Prostate gland (tissue), 2 donors: Measurements from ENCODE around the gene PPP1R13B. TPM values are rescaled to one million over a fixed set of nuclear protein-coding genes. Genes with fewer than 3 reads are reported as not detected.

Experiments used
- DNase-seq: peaks from one replicate; pipeline ENCODE4 v3.0.0-alpha.2; 2019; ENCODE audit warnings: low spot score
- H3K27ac ChIP-seq, 2 donors: fragments of 200-600 bp; sonication (generic); 2 replicates each; pipeline ENCODE4 v1.5.1; 2017 to 2019
- H3K27me3 ChIP-seq: fragments of 200-600 bp; sonication (generic); replicated peaks from 2 replicates; pipeline ENCODE4 v1.5.1; 2019; ENCODE audit not compliant: insufficient read depth
- H3K36me3 ChIP-seq, 2 donors: fragments of 200-600 bp; sonication (generic); 1 replicate in 1 of 2; 2 replicates in 1 of 2; pipeline versions ENCODE4 v1.5.1 to v1.8.1; 2017 to 2019
- H3K4me1 ChIP-seq: fragments of 200-600 bp; sonication (generic); replicated peaks from 2 replicates; pipeline ENCODE4 v1.5.1; 2019
- H3K4me3 ChIP-seq, 2 donors: fragments of 200-600 bp; sonication (generic); 2 replicates each; pipeline ENCODE4 v1.5.1; 2017 to 2019
- H3K9me3 ChIP-seq: fragments of 200-600 bp; sonication (generic); 2 replicates; pipeline ENCODE4 v1.5.1; 2017
- POLR2A ChIP-seq: fragments of 450-650 bp; IDR thresholded peaks from one replicate; pipeline ENCODE4 v1.6.1; 2016; ENCODE audit warnings: antibody characterized with exemption, mild to moderate bottlenecking
- POLR2AphosphoS5 ChIP-seq: sonication (generic); formaldehyde crosslinking; IDR thresholded peaks from one replicate; pipeline ENCODE4 v1.6.1; 2017; ENCODE audit warnings: antibody characterized with exemption
- WGBS: methylation state at CpG from one replicate; pipeline ENCODE4 v1.1.5; 2018; 5-methylcytosine and 5-hydroxymethylcytosine counted together
- intact Hi-C: fragments of 100-400 bp; cut with DNase I; formaldehyde crosslinking; loops from one replicate; pipeline ENCODE4 v1.14.2; 2022
- total RNA-seq, 2 donors: library from RNA; depleted of rRNA; stranded (reverse); fragments of >200 nt; gene quantifications; one replicate each; pipeline ENCODE4 v1.1.0, GENCODE V29; 2016
- TF ChIP-seq, protein P1 (sequence below), 4 experiments: fragments of 200-600 bp in 2 of 4; fragments of 450-650 bp in 2 of 4; sonication (generic) in 2 of 4; IDR thresholded peaks; 1 replicate in 3 of 4; 2 replicates in 1 of 4; pipeline ENCODE4 v1.5.1; 2016 to 2019; ENCODE audit warnings: antibody characterized with exemption in 4 of 4, mild to moderate bottlenecking in 2 of 4, moderate library complexity in 2 of 4

PPP1R13B gene
- total RNA-seq, 2 donors from 2014 or later, result 48.2 to 64.6 TPM

DNA sequence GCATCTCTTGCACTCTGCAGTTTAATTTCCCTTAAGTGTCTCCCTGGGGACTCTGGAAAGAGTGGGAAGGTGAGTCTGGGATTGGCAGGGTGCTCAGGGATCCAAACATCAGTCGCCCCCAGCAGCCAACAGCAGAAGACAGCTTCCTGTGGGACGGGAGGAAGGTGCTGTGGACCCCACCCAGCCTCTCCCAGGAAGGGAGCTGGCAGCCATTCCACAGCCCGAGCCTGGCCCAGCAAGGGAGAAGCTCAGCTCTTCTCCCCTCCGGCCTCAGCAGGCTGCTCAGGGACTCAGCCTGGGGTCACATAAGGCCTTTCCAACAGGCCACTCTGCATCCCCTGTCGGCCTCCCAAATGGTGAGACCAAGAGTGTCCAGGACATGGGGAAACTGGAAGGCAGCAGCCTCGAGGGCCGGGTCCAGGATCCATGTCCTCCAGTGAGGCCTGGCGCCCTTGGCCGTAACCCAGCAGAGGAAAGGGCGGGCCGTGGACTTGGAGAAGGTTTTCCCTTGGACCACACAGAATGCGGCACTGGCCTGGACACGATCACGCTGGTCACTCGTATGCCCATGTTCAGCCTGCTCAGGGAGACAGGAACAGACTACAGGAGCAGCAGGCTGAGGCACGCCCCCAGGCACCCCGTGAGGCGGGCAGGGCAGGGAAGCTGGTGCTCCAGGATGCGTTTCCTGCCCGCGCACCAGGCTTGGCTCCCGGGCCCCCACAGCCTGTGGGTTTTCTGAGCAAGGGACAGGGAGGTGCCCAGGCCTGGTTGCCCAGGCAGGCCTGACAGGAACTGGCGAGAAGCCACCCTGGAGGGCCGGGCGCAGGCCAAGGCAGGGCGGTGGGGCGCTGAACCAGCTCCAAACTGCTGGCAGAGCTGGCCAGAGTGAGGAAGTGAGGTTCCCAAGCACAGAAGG lies 135.6 kb downstream of the PPP1R13B start:
- Histone ChIP-seq H3K4me1 (peaks cover 56% of the 10 kb centered on the region), H3K9me3 (no peaks in the 10 kb centered on the region), H3K36me3 (no peaks in the 10 kb centered on the region), H3K27me3 (no peaks in the 10 kb centered on the region), H3K4me3 (no peak overlapping the region), H3K27ac (peak overlapping the region; percentile 83 to 88)
- peak; percentile 92 for DNase-seq
- peak; percentile 37 for TF ChIP-seq POLR2A
- peak; percentile 82 for TF ChIP-seq POLR2AphosphoS5
- TF ChIP-seq, protein P1, sequence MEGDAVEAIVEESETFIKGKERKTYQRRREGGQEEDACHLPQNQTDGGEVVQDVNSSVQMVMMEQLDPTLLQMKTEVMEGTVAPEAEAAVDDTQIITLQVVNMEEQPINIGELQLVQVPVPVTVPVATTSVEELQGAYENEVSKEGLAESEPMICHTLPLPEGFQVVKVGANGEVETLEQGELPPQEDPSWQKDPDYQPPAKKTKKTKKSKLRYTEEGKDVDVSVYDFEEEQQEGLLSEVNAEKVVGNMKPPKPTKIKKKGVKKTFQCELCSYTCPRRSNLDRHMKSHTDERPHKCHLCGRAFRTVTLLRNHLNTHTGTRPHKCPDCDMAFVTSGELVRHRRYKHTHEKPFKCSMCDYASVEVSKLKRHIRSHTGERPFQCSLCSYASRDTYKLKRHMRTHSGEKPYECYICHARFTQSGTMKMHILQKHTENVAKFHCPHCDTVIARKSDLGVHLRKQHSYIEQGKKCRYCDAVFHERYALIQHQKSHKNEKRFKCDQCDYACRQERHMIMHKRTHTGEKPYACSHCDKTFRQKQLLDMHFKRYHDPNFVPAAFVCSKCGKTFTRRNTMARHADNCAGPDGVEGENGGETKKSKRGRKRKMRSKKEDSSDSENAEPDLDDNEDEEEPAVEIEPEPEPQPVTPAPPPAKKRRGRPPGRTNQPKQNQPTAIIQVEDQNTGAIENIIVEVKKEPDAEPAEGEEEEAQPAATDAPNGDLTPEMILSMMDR (IDR thresholded peaks at IDR 0.05), result no peak
- 38% methylated on average over 20 of the region's 27 CpGs for WGBS
- intact Hi-C loops, result loop anchor here (10.0 kb wide), 1 partner anchor 147 kb away; the partner anchor contains the start of genes BAG5 and COA8

DNA sequence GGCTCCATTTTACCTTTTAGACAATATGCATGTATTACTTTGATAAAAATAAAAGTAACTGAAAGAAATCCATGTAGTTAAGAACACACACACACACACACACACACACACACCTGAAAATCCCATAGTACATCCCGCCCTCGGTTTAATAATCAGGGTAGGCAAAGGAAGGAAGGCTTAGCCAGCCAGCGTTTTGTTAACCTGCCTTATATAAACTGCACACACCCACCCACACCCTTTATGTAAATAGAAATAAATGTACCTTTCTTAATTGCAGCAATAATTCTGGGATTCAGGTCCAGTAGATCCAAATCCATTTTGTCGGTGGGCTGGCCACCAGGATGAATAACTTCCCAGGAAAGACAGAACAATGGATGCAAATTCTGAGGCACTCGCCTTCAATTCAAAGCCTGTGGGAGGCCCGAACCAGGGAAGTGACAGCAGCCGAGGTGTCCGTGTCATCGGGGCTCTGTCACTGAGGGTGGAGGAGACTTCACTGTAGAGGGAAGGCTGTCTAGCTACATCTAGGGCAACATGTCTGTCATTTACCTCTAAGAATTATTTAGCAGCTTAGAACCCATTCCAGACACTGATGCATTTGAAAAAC lies 136.5 kb downstream of the PPP1R13B start:
- Histone ChIP-seq H3K27ac (peak overlapping the region; percentile 83 to 88), H3K4me1 (peaks cover 63% of the 10 kb centered on the region), H3K36me3 (no peaks in the 10 kb centered on the region), H3K9me3 (no peaks in the 10 kb centered on the region), H3K4me3 (no peak overlapping the region), H3K27me3 (no peaks in the 10 kb centered on the region)
- 40% methylated on average over 9 of the region's 9 CpGs for WGBS
- TF ChIP-seq, protein P1 (IDR thresholded peaks at IDR 0.05), result no peak
- peak; percentile 63 for TF ChIP-seq POLR2AphosphoS5
- intact Hi-C loops, result loop anchor here (10.0 kb wide), 1 partner anchor 146 kb away; the partner anchor contains the start of genes BAG5 and COA8
- peak; percentile 65 for DNase-seq

DNA sequence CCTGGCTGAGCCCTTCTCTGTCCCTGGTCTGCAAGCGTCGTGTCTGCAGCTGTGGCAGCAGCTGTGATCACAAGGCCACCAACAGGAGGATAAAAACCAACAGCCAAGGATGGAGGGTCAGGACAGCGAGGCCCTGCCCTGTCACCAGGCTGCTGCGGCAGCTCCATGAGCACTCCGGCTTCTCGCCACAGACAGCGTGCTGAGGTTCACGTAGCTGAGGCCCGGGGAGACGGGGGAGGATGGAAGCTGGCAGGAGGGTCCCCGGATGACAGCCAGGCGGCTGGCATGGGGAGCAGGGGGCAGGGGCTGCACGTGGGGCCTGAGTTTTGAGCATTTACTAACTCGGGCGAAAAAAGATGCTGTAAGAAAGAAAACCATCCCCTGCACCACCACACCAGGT lies 137.6 kb downstream of the PPP1R13B start:
- Histone ChIP-seq H3K9me3 (no peaks in the 10 kb centered on the region), H3K4me3 (no peak overlapping the region), H3K27me3 (no peaks in the 10 kb centered on the region), H3K36me3 (no peaks in the 10 kb centered on the region), H3K27ac (peak overlapping the region; percentile 60 to 88), H3K4me1 (peaks cover 69% of the 10 kb centered on the region)
- no peak for DNase-seq
- TF ChIP-seq POLR2A, result no peak
- TF ChIP-seq POLR2AphosphoS5, result no peak
- TF ChIP-seq, protein P1 (IDR thresholded peaks at IDR 0.05), result no peak
- intact Hi-C loops, result loop anchor here (10.0 kb wide), 1 partner anchor 145 kb away; the partner anchor contains the start of genes BAG5 and COA8
- WGBS, result 84% methylated on average over 15 of the region's 15 CpGs

DNA sequence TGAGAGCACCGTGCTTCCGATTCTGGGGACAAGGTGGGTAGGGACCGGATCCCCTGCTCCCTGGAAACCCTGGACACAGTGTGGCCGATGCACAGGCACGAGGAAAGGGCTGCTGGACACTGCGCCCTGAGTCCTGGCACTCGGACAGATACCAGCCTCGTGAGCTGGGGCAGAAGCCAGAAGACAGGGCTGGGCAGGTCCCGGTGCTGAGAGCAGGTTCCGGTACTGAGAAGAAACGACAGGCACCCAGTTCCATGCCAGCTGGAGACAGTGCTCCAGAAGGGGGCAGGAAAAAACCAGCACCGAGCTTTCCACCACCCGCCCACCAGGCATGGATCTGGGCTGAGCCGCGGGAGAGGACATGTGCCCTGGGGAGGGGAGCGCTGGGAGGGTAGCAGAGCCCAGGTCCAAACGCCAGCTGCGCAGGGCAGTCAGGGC lies 138.6 kb downstream of the PPP1R13B start:
- Histone ChIP-seq H3K27me3 (no peaks in the 10 kb centered on the region), H3K36me3 (no peaks in the 10 kb centered on the region), H3K27ac (peak overlapping the region; percentile 60 to 88), H3K4me1 (peaks cover 69% of the 10 kb centered on the region), H3K4me3 (no peak overlapping the region), H3K9me3 (no peaks in the 10 kb centered on the region)
- TF ChIP-seq POLR2AphosphoS5 (peak; percentile 90), POLR2A (no peak)
- TF ChIP-seq, protein P1 (IDR thresholded peaks at IDR 0.05), result peak in 1 of 4 experiments; percentile 20
- DNase-seq, result peak; percentile 89
- WGBS, result 27% methylated on average over 18 of the region's 18 CpGs
- intact Hi-C loops, result no loop called here
